ENCODE results near the gene RNH1. TPM values are rescaled to one million over a fixed set of nuclear protein-coding genes. Genes with fewer than 3 reads are reported as not detected.
A peak's percentile ranks its signal among the peaks of the same experiment; 100 is the strongest.

Gene RNH1
- total RNA-seq, 6 experiments from 2014 or later, result 223 to 272 (median 250) TPM

- DNase-seq, result no peak
- Mint-ChIP-seq H3K36me3 (ENCODE audit: low read depth) (no peaks in the 10 kb centered on the region), H3K27ac (no peak overlapping the region), H3K4me3 (no peak overlapping the region), H3K4me1 (ENCODE audit: low read depth) (no peaks in the 10 kb centered on the region), H3K27me3 (ENCODE audit: insufficient read depth) (no peaks in the 10 kb centered on the region; the same call in 1 of the 2 replicates), H3K9me3 (no peaks in the 10 kb centered on the region)
- no peak for TF ChIP-seq CTCF (IDR thresholded peaks at IDR 0.05)
Observed at GRCh38 chr11:540583-541432, 33.8 kb upstream of the RNH1 start.

GRCh38 chr11:539971-540481 is 33.0 kb upstream of the RNH1 start:
- Mint-ChIP-seq H3K4me3 (no peak overlapping the region), H3K9me3 (no peaks in the 10 kb centered on the region), H3K4me1 (ENCODE audit: low read depth) (no peaks in the 10 kb centered on the region), H3K27ac (no peak overlapping the region), H3K27me3 (ENCODE audit: insufficient read depth) (no peaks in the 10 kb centered on the region; the same call in 1 of the 2 replicates), H3K36me3 (ENCODE audit: low read depth) (no peaks in the 10 kb centered on the region)
- no peak for TF ChIP-seq CTCF (IDR thresholded peaks at IDR 0.05)
- DNase-seq, result no peak

GRCh38 chr11:538431-539051 is 31.5 kb upstream of the RNH1 start:
- Mint-ChIP-seq H3K9me3 (no peaks in the 10 kb centered on the region), H3K36me3 (ENCODE audit: low read depth) (no peaks in the 10 kb centered on the region), H3K27ac (0 out of 2 replicates have a peak overlapping the region, but pooled peaks have one; percentile 72), H3K4me1 (ENCODE audit: low read depth) (no peaks in the 10 kb centered on the region), H3K27me3 (ENCODE audit: insufficient read depth) (no peaks in the 10 kb centered on the region; the same call in 1 of the 2 replicates), H3K4me3 (no peak overlapping the region)
- no peak for DNase-seq
- no peak for TF ChIP-seq CTCF (IDR thresholded peaks at IDR 0.05)

- Mint-ChIP-seq H3K4me1 (ENCODE audit: low read depth) (no peaks in the 10 kb centered on the region), H3K9me3 (no peaks in the 10 kb centered on the region), H3K27ac (peak overlapping the region; percentile 72), H3K27me3 (ENCODE audit: insufficient read depth) (peaks cover under 1% of the 10 kb centered on the region), H3K36me3 (ENCODE audit: low read depth) (no peaks in the 10 kb centered on the region), H3K4me3 (0 out of 2 replicates have a peak overlapping the region, but pooled peaks have one; percentile 11)
- no peak for TF ChIP-seq CTCF (IDR thresholded peaks at IDR 0.05)
- DNase-seq, result no peak
Observed at GRCh38 chr11:537622-538430, 30.8 kb upstream of the RNH1 start.

Data from HFFc6 (cell line).